ENCODE measurements around the gene DET1.
"Not testable (repeated sequence)": the region's sequence is repeated elsewhere in the genome, so short reads cannot be mapped to it uniquely, and the experiment has no call there.

GRCh38 chr15:88473661-88474293, 72.7 kb downstream of the DET1 start:
- TF ChIP-seq POLR2A, CTCF (IDR thresholded peaks at IDR 0.05): not testable (repeated sequence)

Measured in body of pancreas (tissue), 4 donors.